HG03066 (cell line): ENCODE results near the gene ERCC5.

Experiments
- ATAC-seq: cut with Tn5 transposase; IDR thresholded peaks from one replicate; pipeline ENCODE4 v1.9.1; 2021; ENCODE audit warnings: low read depth; ENCODE audit not compliant: unreplicated experiment

Gene ERCC5

GRCh38 chr13:102838982-102839381, 6.8 kb upstream of the ERCC5 start:
- no peak for ATAC-seq

GRCh38 chr13:102839462-102839861, 6.4 kb upstream of the ERCC5 start:
- ATAC-seq: no peak

- ATAC-seq: peak; percentile 15
Measured at GRCh38 chr13:102845289-102845629, 573 bp upstream of the ERCC5 start.

- ATAC-seq: peak; percentile 36
Measured at GRCh38 chr13:102846261-102847015, 606 bp downstream of the ERCC5 start.

DNA sequence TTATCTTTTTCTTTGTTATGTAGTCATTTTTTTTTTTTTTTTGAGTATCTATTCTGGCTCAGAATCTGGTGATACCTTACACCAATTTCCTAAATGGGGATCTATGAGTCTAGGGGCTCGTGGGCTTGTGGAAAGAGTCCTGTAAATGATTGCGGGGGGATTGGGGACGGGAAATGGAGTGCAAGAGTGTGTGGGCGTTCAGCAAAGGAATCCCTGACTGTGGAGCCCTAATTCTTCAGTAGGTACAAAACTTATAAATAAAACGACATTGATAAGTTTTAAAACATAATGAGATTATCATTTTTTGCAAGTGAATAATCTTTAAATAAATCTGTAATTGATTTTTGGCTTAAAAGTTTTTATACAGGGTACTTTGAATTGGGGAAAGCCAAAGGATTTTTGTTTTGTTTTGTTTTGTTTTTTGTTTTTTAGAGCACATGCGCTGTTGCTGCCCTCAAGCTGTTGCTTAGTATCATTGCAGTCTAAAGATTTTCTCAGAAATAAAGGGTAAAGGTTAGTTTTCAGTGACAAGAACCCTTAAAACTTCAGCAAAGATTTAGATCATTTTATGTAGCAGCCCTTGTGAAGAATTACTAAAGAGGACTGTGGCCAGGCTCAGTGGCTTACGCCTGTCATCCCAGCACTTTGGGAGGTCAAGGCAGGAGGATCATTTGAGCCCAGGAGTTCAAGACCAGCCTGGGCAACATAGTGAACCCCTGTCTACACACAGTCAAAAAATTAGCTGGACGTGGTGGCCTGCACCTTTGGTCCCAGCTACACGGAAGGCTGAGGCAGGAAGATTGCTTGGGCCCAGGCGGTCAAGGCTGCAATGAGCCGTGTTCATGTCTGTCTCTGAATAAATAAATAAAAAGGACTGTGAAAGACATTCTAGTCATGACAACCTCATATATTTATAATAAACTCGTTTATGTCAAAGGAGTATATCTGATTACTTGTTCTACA, 1.7 kb downstream of the ERCC5 start:
- ATAC-seq: no peak

- ATAC-seq: no peak
Measured at GRCh38 chr13:102848956-102849355, 3.1 kb downstream of the ERCC5 start.

GRCh38 chr13:102852556-102852955, 6.7 kb downstream of the ERCC5 start:
- no peak for ATAC-seq

DNA sequence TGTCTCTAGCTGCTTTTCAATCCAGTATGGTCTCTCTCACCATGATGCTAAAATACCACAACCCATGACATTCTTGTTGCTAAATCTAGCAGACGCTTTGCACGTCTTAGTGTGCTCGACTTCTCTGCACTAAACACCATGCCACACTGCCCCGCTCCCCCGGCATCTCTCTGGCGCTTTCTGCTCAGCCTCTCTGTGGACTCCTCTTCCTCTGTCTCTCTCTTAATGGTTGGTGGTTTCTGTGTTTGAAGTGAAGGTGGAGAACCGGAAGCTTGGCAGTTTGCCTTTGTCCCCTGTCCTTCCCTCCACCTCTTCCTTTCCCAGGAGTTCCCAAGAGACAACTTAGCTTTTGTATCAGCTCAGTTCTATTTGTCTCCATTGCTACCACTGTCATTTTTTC, 8.8 kb downstream of the ERCC5 start:
- ATAC-seq: peak; percentile 61

DNA sequence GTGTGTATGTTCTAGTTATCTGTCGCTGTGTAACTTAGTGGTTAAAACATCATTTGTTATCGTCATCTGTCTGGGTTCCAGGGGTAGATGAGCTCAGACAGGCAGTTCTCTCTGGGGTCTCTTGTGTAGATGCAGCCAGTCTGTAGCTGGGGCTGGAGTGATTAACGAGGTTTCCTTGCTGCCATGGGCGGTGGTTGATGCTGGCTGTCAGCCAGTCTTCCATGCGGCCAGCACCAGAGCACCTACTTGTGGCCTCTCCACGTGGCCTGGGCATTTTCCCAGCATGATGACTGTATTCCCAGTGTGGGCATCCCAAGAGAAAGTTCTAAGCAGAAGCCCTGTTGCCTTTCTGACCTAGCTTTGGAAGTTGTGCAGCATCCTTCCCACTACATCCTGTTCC, 10.7 kb downstream of the ERCC5 start:
- ATAC-seq: no peak

- ATAC-seq: no peak
Measured at GRCh38 chr13:102862624-102863210, 16.9 kb downstream of the ERCC5 start.

DNA sequence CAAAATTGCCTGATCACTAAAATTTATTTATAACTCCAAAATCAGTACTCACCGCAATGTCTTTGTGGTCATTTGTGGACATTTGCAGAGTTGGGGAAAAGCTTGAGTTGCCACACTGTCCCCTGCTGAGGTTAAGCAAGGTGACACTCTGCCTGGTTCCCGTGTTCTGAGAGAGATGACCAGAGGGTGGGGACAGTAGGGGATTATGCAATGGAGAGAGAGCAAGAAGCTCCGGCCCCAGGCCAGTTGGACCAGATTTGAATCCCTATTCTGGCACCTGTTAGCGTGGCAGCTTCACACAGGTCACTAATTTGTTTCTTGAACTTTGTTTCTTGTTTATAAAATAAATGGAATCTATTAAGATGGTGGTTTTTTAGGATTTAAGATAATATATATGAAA, 17.8 kb downstream of the ERCC5 start:
- no peak for ATAC-seq

DNA sequence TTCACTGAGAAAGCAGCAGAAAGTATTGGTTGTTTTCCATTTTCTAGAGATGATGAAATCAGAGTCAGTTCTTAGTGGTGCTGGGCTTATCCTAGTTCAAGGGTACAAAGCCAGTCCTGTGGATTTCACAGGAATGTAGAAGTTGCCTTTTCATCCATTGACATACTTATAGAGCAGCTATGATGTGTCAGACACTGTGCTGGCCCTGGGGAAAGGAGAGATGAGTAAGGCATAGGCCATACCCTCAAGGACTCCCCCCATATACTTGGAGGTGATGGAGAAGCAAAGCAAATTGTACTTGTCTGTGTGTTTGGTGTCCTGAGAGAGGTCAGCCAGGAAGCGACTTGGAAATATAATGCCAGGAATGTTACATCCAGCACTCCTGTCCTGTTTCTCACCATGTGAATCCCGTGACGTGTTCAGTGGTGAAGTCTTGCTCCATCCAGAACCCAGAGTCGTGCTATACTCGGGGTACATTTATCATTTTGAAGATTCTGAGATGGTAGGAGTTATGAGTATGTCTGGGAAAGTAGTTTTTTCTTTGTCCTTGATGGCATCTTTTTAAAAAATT, 22.6 kb downstream of the ERCC5 start:
- no peak for ATAC-seq

DNA sequence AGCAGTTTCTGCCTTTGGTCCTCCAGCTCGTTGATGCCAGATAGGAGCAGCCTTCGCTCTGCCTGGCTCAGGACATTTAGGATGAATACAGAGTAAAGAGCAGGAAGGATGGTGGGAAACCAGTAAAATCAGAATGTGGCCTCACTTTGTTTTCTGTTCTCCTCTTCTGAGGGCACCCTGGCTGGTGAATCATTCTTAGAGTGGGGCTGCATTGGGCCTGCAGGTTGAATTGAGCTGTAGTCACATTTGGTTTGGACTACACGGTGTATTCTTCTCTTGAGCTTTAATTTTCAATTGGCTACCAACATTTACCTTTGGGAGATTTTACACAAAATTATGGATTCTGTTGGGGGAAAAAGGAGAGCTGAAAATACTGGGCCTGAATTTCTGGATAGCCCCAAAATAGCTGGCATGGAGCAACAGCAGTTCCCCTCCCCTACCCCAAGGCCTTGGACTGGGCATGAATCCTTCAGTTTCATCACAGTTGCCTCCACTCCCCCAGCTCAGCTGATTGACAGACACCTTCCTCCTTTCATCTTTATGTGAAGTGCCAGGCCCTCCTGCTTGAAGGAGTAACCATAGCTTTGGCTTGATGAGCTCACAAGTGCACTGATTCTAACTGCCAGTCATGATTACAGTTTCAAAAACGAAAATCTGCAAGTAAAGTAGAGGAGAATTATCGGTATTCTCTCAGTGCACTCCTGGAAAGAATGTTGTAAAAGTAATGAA, 24.3 kb downstream of the ERCC5 start:
- ATAC-seq: peak; percentile 17

DNA sequence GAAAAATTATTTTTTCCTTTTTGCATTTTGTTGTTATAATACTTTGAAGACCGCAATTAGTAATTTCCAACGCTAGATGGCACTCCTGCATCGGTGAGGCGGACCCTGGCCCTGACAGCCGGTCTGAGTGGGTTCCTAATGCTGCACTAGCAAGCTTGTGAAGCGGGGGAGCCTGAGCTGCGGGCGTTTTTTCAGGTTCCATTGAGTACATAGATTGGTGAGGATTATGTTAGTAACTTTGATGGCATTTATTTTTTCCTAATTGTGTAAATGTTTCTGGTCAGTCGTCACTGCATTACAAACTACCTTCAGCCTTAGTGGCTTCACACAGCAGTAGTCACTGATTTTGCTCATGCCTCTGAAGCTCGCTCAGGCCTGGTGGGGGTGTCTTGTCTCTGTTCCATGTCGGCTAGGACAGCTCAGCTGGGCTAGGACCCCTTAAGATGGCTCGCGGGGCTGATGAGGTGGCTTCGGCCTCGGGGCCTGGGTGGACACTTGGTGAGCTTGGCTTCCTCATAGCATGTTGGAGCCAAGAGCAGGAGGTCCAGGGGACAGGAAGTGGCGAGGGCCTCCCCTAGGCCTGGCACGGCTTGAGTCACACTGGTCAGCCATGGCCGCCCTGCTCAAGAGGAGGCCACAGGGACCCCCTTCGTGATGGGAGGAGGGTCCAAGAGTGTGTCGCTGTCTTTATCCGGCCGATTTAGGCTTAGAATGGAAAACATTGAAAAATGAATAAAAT, 25.0 kb downstream of the ERCC5 start:
- peak; percentile 70 for ATAC-seq

DNA sequence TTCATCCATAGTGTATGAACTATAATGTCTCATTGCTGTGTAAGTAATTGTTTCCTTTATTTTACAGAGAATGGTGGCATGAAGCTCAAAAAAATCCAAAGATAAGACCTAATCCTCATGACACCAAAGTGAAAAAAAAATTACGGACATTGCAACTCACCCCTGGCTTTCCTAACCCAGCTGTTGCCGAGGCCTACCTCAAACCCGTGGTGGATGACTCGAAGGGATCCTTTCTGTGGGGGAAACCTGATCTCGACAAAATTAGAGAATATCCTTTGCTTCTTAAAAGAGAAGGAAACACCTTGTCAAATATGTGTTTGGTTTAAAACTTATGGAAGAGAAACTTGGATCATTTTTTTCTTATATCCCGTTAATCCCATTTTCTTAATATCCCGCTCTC, 26.3 kb downstream of the ERCC5 start:
- no peak for ATAC-seq

DNA sequence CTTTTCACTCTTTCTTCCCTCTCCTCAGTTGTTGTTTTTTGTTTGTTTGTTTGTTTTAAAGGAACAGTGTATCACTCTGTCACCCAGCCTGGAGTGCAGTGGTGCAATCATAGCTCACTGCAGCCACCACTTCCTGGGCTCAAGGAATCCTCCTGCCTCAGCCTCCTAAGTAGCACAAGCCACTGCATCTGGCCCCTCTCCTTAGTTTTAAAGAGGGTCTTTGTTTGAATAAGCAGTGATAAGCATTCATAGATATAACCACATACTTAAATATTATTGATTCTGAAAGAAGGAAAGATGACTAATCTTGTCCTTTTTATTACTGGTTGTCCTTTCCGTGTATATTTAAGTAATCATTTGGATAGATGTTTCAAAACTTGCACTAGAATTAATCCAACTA, 26.7 kb downstream of the ERCC5 start:
- no peak for ATAC-seq

GRCh38 chr13:102873653-102874052, 27.8 kb downstream of the ERCC5 start:
- peak; percentile 52 for ATAC-seq

DNA sequence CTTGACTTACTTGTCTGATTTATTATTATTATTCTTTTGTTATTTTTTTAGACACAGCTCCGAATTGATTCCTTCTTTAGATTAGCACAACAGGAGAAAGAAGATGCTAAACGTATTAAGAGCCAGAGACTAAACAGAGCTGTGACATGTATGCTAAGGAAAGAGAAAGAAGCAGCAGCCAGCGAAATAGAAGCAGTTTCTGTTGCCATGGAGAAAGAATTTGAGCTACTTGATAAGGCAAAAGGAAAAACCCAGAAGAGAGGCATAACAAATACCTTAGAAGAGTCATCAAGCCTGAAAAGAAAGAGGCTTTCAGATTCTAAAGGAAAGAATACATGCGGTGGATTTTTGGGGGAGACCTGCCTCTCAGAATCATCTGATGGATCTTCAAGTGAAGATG, 29.4 kb downstream of the ERCC5 start:
- ATAC-seq: no peak

- no peak for ATAC-seq
Measured at GRCh38 chr13:102877303-102877702, 31.5 kb downstream of the ERCC5 start.

GRCh38 chr13:102878481-102878880, 32.6 kb downstream of the ERCC5 start:
- ATAC-seq: no peak
